Hematopoietic multipotent progenitor cell treated with erythropoietin and hydrocortisone succinate and interleukin-3 and kit ligand, for 8 days (in vitro differentiated cells): ENCODE results near the gene WDR26.
"Not testable (repeated sequence)": the region's sequence is repeated elsewhere in the genome, so short reads cannot be mapped to it uniquely, and the experiment has no call there.

ENCODE experiments used
- DNase-seq: peaks from one replicate; pipeline ENCODE4 v3.0.0-alpha.2; 2015

The WDR26 gene

DNA sequence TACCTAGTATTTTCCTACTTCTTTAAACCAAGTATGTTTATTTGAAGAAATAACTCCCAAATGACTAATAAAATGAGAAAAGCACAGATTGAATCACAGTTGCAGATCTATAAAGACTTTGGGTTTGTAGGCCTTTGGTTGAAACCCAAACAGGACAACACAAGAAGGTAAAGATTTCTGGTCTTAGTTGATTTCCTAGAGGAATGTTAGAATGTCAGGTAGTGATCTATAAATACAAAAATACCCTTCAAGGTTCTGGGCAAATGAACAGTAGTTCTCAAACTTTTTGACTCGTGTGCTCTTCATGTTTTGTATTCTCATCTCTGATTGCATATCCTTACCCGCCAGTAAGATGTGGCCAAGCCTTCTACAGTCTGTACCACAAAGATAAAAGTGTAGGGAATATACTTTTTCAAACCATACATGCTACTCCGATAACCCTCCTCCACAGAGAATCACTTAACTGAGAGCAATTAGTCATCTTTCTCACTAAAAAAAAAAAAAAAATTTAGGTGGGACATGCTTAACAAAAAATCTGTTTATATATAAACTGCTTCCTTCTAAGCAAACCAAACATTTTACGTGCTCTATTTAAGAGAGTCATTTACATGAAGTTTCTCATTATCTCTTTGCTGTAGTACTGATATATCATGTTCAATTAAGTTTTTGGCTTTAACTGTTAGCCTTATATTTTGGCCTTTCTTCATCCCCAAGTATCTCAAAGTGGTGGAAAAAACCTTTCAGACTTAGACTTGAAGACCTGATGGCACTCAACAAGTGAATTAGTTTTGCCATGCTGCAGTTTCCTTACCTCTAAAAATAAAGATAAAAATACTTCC lies 42.0 kb downstream of the WDR26 start:
- peak; percentile 91 for DNase-seq

DNA sequence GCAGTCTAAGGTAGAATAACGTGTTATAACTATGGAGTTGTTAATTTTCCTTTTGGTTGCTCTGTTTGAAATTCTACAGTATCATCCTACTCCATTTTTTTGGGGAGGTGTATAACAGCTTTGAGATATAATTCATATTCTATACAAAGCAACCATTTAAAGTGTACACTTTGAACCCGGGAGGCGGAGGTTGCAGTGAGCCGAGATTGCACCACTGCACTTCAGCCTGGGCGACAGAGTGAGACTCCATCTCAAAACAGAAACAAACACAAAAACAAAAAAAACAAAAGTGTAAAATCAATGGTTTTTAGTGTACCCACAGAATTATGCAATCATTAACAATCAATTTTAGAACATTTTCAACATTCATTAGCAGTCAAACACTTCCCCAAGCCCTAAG lies 44.1 kb downstream of the WDR26 start:
- no peak for DNase-seq

DNA sequence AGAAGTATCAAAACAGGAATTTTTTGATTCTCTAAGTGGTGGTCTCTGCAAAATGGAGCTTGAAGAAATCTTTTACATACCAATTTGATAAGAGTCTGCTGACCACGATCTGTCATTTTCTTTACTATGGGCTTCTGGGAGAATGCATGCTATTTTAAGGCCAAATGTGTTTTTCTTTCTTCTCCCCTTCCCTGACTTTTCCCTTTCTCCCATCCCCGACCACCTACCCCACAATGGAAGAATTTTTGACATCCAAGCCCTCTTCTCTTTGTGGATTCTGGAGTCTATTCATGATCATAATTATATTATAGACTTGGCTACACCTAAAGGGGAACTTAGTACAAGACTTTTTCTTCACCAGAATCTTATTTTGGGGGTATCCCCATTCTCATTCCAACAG lies 46.7 kb downstream of the WDR26 start:
- no peak for DNase-seq

DNA sequence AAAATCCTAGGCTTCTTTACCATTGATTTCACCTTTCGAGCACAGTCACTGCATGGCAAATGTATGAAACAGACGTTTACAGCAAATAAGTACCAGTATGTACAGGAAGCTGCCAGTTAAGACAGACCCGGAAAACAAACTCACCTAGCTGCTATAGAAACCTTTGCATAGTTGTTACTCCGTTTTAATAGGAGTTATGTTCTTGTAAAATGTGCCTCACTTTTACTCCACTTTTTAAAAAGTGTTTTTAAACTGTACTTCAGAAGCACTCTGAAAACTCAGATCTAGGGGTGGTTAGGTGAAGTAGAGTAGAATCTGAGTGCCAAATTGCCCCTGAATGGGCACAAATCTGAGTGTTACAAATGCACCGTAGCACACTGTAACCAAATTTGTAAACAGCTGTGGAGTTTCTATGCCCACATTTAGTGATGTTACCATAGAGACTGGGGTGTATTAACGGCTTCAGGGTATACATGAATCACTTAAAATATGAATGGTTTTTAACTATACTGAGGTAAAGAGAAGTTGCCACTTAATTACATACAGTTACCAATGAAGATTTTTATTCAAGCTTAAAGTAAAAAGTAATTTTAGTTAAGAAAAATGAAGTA lies 47.2 kb downstream of the WDR26 start:
- no peak for DNase-seq

DNA sequence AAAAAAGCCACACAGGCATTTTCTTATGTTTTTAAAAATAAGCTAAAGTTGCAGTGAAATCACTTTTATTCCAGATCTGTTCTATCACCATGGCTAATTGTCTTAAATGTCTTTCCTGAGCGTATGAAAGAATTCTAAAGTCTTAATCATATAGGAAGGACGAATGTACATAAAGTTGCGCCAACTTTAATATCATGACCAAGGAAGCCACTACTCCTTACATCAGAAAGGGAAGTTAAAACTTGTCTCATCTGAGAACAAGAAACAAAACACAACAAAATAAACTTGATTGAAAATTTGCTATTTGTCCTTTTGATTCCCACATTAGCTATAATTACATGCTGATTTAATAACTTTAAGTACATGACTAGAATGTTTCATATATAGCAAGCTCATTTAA lies 51.4 kb downstream of the WDR26 start:
- no peak for DNase-seq

DNA sequence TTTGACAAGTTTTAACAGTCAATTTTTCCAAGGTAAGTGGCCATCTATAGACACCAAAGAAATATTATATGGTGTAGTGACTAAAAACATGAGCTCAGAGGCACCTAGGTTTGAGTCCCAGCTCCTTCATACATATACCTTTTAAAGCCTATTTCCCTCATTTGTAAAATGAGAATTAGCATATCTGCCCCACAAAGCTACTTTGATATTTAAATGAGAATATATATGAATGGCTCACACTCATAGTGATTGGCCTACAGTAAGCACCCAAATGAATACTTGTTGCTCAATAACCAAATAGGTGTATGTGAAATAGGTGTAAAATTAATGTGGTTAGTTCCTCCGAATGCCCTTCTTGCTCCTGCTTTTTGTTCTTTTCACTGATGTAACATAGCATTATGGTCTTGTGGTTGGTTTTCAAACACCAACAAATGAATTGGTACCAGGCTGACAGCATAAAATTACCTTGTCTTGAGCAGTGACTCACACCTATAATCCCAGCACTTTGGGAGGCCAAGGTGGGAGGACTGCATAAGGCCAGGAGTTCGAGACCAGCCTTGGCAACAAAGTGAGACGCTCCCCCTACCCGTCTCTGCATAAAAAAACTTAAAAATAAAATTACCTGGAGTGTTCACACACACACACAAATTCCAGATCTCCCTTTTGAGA lies 52.6 kb downstream of the WDR26 start:
- DNase-seq: no peak

DNA sequence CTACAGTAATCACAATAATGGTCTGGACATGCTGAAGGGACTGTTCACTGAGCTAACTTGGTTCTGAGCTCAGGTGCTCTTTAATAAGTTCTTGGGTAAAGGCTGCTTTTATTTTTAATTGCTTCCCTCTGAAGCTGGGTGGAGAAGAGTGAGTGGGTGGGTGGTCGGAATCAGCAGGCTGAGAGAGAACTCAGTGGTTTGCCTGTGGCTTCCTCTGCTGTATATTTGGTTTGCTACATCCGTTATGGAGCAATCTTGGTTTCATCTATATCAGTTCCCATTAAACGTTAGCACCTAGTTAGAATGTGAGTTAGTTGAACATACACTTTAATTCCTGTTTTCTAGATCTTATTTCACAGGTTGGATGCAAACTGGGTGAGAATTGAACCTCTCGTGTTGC lies 54.6 kb downstream of the WDR26 start:
- peak; percentile 20 for DNase-seq

DNA sequence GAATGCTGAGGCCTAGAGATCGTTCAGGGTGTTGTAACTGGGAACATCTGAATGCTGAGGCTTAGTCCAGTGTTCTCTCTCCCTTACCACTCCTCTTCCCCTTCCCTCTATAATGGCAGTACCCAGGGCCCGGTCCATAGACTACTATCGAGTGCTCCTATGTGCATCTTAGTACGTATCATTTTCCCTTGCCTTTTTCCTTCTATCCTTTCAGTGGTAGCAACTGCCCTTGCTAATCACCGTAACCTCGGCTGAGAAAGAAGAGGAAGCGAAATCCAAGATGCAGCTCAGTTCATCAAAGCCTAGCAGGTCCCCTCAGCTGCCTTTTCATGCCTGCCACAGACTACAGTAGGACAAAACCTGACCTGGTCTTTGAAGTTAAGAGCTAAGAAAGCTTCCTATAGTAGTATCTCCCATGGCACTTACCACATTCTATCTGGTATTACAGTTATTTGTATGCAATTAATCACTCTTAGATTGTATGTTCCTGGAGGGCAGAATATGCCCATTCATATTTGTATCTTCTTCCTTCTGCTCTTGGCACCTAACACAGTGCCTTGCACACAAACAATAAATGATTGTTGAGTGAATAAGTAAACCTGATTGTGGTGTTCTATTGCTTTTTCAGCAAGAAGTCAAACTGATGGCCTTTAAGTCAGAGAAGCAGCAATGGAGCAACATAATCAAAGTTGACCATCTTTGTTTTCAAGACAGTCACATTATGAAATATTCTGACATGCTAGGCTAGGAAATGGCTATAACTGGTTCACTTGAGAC lies 55.6 kb downstream of the WDR26 start:
- DNase-seq: no peak

DNA sequence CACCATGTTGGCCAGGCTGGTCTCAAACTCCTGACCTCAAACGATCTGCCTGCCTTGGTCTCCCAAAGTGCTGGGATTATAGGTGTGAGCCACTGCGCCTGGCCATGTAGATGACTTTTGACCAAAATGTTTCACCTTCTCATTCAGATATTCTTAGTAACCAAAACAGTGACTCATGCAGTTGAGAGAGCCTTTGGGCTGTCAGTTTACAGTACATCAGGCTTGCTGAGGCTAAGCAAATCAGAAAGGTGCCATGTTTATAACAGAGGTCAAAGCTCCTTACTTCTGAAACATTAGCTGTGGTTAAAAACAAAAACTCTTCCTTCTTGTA lies 57.0 kb downstream of the WDR26 start:
- no peak for DNase-seq

DNA sequence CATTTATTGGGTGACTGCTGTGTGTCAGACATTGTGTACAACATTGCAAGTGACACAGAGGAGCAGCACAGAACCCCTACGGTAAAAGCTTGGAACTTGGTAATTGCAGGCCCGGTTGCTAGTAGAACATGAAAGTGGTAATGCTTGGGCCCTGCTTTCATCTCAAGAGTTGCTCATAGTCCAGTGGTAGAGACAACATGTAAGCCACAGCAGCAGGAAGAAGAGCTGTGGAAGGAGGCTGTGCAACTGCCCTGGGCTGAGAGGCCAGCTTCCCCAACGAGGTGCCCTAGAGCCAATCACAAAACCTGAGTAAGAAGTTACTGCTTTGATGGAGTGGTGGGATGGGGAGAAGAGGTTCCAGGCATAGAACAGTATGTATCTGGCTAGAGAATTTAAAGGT lies 59.5 kb downstream of the WDR26 start:
- DNase-seq: no peak

DNA sequence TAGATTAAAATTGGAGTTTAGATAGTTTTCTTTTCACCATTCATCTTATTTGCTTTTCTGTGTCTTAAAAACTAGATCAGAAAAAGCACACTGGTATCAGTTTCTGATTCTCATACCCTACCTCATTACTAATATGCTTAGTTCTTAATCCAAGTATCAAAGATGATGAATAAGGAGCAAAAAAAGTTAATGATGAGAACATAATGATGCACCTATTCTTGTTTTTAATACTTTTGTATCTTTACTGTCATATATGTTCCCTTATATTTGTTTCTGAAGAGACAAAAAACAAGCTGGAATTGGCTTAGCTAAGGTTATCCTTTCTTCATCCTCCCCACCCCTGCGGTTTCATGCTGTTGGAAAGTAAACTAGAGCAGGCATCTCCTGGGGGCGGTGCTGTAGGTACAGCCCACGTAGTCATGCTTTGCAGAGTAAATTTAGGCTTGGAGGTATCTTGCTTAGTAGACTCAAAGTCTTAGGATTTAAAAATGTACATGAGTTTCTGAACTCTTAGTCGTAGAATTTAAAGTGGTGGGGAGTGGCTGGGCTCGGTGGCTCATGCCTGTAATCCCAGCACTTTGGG lies 61.5 kb downstream of the WDR26 start:
- DNase-seq: no peak

DNA sequence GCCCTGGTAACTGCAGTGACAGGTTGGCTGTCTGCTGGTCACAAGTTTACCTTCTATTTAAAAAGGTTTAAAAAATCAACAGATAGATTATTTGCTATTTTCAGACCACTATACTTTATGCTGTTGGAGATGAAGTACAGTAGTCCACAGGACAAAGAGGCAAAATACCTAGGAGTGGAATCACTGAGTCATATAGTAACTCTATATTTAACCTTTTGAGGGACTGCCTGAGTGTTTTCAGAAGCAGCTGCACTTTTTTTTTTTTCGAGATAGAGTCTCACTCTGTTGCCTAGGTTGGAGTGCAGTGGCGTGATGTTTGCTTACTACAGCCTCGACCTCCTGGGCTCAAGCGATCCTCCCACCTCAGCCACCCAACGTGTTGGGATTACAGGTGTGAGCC lies 66.2 kb downstream of the WDR26 start:
- no peak for DNase-seq

DNA sequence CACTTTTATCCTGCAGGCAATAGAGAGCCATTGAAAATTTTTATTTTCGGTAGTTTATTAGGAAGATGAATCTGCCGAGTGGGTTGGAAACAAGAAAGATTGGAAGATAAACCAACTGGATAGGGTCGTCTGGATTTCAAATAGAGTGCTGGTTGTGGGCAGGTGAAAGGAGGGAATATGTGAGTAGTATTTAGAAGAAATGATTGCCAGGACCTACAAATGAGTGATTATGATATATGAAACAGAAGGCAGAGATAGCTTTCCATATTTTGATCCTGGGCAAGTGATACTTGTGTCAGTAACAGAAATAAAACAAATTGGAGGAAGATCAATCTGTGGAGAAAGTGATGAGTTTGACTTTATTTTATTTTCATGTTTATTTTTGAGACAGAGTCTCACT lies 75.4 kb downstream of the WDR26 start:
- no peak for DNase-seq

DNA sequence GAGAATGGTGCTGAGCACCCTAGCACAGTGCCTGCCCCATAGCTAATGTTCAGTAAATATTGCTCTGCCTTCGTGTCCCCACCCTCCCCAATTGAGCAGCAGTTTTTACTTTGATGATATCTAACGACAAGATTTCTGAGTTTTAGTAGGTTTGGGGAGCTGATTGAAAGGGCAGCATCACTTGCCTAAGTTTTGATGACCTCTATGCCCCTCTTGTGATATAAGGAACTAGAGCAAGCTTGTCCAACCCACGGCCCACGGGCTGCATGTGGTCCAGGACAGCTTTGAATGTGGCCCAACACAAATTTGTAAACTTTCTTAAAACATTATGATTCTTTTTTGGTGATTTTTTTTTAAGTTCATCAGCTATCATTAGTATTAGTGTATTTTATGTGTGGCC lies 76.4 kb downstream of the WDR26 start:
- DNase-seq: no peak

DNA sequence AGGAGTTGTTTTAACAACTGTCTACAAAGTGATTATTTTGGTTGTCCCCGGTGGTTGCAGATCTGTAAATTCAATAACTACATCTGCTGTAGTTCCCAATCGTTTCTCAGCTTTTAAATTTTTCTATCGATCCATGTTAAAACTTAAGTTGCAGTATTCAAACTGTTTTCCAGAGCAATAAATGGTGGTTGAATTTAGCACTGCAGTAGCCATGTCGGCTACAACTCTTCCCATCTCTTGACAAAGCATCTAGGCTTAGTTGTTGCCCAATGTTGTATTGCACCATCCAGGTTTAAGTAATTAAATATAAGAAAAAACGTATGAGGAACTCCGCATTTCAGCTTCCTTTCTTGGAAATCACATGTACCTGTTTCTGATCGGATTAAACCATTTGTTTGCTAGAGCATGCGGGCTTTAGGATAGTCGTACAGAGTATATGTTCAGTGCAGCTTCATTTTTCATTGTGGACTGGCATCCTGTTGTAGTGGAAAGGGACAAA lies 76.9 kb downstream of the WDR26 start:
- peak; percentile 47 for DNase-seq

DNA sequence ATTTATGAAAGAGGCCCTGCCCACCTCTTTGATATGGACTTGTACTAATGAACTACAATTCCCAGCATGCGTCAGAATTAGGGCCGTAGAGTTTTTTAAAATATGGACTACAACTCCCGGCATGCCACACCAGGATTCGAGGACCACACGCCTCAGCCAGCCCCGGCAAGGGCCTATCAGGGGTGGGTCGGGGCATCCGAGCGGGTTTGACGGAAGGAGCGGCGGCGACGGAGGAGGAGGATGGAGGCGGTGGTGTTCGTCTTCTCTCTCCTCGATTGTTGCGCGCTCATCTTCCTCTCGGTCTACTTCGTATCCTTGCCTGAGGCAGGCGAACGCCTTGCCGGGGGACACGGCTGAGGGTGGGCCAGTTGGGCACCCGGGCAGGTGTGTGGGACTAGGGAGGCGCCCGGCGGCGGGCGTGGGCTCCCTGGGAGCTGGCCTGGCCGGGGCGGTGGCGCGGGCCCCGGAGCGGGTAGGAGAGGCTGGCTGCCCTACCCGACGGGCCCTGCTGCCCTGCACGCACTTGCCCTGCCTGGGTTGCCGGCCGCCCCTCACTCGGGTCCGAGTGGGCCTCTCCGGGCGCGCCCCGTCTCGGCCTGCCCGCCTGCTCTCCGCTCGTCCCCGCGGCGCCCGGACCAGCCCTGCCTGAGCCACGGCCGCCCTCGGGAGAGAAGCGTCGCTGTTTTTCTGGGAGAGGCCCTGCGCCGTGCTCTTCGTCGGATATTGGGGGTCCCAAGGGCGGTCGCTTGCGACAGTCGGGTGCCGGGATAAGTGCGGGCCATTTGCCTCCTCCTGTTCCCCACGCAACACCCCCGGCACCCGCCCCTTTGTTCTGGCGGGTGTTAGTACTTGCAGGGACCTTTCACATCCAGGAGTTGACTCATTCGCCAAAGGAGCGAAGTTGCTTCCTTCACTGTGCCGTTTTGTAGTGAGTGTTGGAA lies 77.6 kb downstream of the WDR26 start, which contains the start of gene CNIH4:
Gene CNIH4, plus strand, starts transcription at position 195 of the 941 bp plus-strand sequence. Its CDS starts 46 bp downstream, at position 241.
- peak; percentile 96 for DNase-seq

DNA sequence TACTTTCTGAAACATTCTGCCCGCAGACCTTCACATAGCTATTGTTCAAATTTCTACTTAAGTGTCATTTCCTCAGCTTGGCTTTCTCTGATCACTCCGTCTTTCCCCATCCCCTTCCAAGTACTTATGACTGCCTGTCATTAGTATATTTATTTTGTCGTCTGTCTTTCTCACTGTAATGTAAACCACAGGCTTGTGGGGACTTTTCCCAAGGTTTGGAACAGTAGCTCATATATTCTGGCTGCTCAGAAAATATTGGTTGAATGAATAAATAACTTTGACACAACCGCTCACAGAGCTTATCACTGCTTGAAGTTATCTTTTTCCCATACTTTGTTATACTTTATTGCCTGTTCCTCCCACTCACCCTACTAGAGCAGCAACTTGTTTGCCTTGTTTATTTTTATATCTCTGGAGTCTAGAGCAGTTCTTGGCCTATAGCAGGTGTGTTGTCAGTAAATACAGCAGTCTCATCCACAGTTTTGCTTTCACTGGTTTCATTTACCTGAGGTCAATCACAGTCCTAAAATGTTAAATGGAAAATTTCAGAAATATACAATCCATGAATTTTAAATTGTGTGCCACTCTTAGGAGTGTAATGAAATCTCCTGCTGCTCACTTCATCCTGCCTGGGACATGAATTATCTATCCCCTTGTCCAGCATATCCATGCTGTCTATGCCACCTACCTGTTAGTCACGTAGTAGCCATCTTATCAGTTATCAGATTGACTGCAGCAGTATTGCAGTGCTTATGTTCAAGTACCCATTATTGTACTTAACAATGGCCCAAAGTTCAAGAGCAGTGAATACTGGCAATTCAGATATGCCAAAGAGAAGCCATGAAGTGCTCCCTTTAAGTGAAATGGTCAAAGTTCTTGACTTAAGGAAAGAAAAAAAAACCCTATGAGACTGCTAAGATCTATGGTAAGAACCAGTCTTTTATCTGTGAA lies 80.3 kb downstream of the WDR26 start:
- DNase-seq: no peak

DNA sequence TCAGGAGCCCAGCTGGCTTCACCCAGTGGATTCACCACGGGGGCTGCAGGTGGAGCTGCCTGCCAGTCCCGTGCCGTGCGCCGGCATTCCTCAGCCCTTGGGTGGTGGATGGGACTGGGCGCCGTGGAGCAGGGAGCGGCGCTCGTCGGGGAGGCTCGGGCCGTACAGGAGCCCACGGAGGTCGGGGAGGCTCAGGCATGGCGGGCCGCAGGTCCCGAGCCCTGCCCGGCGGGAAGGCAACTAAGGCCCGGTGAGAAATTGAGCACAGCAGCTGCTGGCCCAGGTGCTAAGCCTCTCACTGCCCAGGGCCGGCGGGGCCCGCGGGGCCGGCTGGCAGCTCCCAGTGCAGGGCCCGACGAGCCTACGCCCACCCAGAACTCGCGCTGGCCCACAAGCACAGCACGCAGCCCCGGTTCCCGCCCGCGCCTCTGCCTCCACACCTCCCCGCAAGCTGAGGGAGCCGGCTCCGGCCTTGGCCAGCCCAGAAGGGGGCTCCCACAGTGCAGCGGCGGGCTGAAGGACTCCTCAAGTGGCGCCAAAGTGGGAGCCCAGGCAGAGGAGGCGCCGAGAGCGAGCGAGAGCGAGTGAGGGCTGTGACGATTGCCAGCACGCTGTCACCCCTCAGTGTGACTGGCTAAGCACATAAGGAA lies 82.0 kb downstream of the WDR26 start:
- not testable (repeated sequence) for DNase-seq

DNA sequence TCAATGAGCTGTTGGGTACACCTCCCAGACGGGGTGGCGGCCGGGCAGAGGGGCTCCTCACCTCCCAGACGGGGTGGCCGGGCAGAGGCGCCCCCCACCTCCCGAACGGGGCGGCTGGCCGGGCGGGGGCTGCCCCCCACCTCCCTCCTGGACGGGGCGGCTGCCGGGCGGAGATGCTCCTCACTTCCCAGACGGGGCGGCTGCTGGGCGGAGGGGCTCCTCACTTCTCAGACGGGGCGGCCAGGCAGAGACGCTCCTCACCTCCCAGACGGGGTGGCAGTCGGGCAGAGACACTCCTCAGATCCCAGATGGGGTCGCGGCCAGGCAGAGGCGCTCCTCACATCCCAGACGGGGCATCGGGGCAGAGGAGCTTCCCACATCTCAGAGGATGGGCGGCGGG lies 84.9 kb downstream of the WDR26 start:
- DNase-seq: not testable (repeated sequence)

DNA sequence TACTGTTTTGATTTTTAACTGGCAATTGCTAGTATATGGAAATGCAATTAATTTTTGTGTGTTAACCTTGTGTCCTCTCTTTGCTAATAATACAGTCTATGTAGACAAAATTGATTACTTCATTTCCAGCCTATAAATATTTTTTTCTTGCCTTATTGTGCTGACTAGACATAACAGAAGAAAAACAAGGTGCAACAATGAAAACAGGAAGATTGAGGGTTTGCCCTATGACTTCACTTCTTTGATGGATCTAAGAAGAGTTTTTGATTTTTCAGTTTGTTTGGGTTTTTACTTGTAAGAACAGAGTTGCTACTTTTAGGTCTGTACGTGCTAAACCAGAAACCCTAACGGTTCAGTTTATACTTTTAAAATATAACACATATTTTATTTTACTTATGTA lies 86.5 kb downstream of the WDR26 start:
- DNase-seq: no peak
